Tibial artery (tissue), 4 donors: ENCODE results near the gene NFKBIZ.

Source experiments
- DNase-seq, 2 donors: peaks; one replicate each; pipeline ENCODE4 v3.0.0-alpha.2; 2019
- H3K27ac ChIP-seq, 2 donors: fragments of 200-600 bp; sonication (generic) in 1 of 2; 1 replicate in 1 of 2; 2 replicates in 1 of 2; pipeline ENCODE4 v1.5.1; 2018 to 2019; ENCODE audit warnings: mild to moderate bottlenecking in 1 of 2
- H3K27me3 ChIP-seq, 2 donors: fragments of 200-600 bp; sonication (generic) in 1 of 2; one replicate each; pipeline versions ENCODE4 v1.5.1 to v1.6.0; 2016 to 2019
- H3K36me3 ChIP-seq, 3 donors: fragments of 200-600 bp; sonication (generic) in 2 of 3; one replicate each; pipeline ENCODE4 v1.5.1; 2016 to 2019; ENCODE audit warnings: mild to moderate bottlenecking in 2 of 3
- H3K4me1 ChIP-seq, 4 donors: fragments of 200-600 bp; sonication (generic) in 2 of 4; 1 replicate in 3 of 4; 2 replicates in 1 of 4; pipeline ENCODE4 v1.5.1; 2016 to 2019
- H3K4me3 ChIP-seq, 2 donors: fragments of 200-600 bp; sonication (generic) in 1 of 2; 1 replicate in 1 of 2; 2 replicates in 1 of 2; pipeline ENCODE4 v1.5.1; 2018 to 2019; ENCODE audit warnings: mild to moderate bottlenecking in 2 of 2
- H3K9me3 ChIP-seq, 3 donors: fragments of 200-600 bp; sonication (generic) in 1 of 3; one replicate each; pipeline ENCODE4 v1.5.1; 2016 to 2019
- intact Hi-C: fragments of 100-400 bp; cut with DNase I; formaldehyde crosslinking; loops from one replicate; pipeline ENCODE4 v1.15.0; 2023; ENCODE audit warnings: low total_unique reads
- TF ChIP-seq, protein P1 (sequence below), 2 experiments: fragments of 200-600 bp in 1 of 2; fragments of 450-650 bp in 1 of 2; IDR thresholded peaks; one replicate each; pipeline ENCODE4 v1.5.1; 2017 to 2019; ENCODE audit warnings: antibody characterized with exemption in 2 of 2, mild to moderate bottlenecking in 1 of 2, moderate library complexity in 1 of 2

NFKBIZ gene

DNA sequence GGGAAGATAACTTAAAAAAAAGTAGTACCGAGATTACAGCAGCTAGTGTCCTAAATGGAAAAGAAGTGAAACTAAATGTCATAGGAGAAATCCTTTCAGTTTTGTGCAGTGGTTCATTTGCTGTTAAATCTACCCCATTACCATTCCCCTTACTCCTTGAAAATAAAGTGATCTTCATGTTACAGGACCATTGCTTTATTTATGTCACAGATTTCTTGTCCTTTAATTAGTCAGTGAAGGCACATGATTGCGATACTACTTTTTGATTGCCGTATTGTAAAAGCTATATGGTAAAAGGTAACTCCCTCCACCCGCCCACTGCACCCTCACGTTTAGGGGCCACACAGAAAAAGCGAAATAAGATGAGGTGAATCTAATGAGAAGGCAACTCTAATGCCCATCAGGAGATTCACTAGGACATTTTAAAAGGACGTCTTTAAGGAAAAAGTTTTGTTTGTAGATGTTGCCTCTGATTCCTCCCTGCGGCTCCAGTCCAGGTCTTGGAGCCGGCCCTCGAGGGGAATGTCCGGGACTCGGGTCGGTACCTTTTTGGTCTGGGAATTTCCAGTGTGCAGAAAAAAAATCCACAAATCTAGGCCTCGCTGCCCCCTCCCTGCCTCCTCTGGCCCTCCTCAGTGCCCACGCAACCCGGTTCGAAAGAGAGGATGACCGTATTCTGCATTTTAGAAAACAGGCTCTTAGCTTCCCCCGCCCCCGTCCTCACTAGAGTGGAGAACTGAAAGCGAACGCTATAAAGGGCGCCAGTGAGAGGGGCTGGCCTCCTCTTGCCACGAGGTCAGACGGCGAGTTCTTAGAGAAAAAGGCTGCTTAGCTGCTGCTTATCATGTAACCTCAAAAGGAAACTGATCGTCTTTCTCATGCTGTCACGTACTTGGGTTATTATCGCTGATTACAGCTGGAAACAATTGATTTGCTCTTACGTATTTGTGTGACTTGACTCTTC, 21.8 kb upstream of the NFKBIZ start:
- H3K4me1 ChIP-seq = peaks cover 0 to 58% (median 25%) of the 10 kb centered on the region in 4 donors
- H3K36me3 ChIP-seq = no peaks in the 10 kb centered on the region
- peak overlapping the region; percentile 63 to 66 for H3K4me3 ChIP-seq
- H3K27me3 ChIP-seq = no peaks in the 10 kb centered on the region
- peak; percentile 84 to 87 for DNase-seq
- peak overlapping the region; percentile 84 to 90 for H3K27ac ChIP-seq
- TF ChIP-seq, protein P1, sequence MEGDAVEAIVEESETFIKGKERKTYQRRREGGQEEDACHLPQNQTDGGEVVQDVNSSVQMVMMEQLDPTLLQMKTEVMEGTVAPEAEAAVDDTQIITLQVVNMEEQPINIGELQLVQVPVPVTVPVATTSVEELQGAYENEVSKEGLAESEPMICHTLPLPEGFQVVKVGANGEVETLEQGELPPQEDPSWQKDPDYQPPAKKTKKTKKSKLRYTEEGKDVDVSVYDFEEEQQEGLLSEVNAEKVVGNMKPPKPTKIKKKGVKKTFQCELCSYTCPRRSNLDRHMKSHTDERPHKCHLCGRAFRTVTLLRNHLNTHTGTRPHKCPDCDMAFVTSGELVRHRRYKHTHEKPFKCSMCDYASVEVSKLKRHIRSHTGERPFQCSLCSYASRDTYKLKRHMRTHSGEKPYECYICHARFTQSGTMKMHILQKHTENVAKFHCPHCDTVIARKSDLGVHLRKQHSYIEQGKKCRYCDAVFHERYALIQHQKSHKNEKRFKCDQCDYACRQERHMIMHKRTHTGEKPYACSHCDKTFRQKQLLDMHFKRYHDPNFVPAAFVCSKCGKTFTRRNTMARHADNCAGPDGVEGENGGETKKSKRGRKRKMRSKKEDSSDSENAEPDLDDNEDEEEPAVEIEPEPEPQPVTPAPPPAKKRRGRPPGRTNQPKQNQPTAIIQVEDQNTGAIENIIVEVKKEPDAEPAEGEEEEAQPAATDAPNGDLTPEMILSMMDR (IDR thresholded peaks at IDR 0.05) = no peak
- H3K9me3 ChIP-seq = no peaks in the 10 kb centered on the region
- intact Hi-C loops = no loop called here

DNA sequence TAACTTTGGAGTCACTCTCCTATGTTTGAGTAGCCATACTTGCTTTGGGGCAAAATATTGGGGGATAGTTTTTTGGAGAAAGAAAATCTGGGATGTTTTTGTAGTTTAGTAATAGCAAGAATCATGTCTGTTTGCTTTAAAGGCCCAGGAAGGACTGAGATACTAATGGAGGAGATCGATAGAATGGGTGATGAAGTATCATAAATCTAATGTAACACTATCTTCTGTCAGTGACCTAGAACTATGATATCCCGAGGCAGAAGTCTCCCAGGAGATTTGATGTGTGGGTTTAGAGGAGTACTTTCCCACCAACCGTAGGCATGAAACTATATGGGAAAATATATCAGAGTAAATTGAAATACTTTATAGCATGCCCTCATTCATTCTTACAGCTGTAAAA, 21.0 kb upstream of the NFKBIZ start:
- DNase-seq = no peak
- H3K36me3 ChIP-seq = no peaks in the 10 kb centered on the region
- peak overlapping the region; percentile 84 to 90 for H3K27ac ChIP-seq
- H3K27me3 ChIP-seq = no peaks in the 10 kb centered on the region
- TF ChIP-seq, protein P1 (IDR thresholded peaks at IDR 0.05) = no peak
- H3K9me3 ChIP-seq = no peaks in the 10 kb centered on the region
- intact Hi-C loops = no loop called here
- peak overlapping the region; percentile 63 to 66 for H3K4me3 ChIP-seq
- peaks cover 0 to 58% (median 25%) of the 10 kb centered on the region in 4 donors for H3K4me1 ChIP-seq

DNA sequence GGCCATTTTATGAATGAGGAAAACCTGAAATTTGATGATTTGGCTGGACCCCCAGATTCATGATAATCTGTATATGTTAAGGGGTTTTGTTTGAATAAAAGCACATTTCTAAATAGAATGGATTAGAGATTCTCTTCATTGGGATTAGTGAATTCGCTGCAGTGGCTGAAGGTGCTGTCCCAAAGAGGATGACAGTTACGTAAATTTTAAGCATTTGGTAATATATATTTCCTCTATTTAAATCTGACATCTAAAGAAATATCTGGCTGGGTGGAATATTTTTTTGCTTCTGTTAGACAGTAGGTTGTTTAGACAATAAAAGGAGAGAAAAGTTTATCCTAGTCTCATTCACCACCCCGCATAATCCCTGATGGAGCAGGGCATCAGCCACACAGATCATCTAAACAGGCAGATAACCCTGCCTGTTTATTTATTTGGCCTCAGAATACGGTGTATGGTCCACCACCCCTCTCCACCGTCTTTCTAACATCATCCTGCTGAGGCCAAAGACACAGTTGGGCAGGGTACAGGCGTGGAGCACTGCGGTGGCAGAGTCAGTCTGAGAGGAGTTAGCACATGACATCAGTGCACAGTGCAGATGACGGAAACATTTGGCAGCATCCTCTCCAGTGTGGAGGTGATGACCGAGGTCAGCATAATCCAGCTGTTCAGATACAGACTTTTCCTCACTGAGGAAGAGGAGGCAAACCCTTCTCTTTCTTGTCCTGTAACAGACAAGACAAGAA, 20.4 kb upstream of the NFKBIZ start:
- no peaks in the 10 kb centered on the region for H3K27me3 ChIP-seq
- peak overlapping the region; percentile 84 to 90 for H3K27ac ChIP-seq
- no peaks in the 10 kb centered on the region for H3K9me3 ChIP-seq
- peak overlapping the region; percentile 63 to 66 for H3K4me3 ChIP-seq
- H3K4me1 ChIP-seq = peaks cover 0 to 55% (median 25%) of the 10 kb centered on the region in 4 donors
- H3K36me3 ChIP-seq = no peaks in the 10 kb centered on the region
- TF ChIP-seq, protein P1 (IDR thresholded peaks at IDR 0.05) = no peak
- intact Hi-C loops = no loop called here
- DNase-seq = peak; percentile 68 to 82

DNA sequence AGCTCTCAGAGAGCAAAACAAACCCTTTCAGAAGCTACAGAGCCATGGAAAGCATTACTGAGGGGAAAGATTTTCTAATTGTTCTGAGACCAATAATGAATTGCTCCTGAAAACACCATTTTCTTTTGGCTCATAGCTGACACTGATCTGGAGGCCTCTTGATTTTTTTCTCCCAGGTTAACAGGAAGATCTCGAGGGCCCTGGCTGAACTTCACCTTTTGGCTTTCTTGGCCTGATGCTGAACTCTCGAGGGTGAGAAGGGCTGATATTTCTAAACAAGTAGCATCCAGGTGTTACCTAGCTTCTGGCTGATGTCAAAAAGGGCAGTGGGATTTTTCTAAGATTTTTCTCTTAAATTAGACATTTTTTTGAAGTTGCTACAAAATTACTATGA, 19.9 kb upstream of the NFKBIZ start:
- no peaks in the 10 kb centered on the region for H3K9me3 ChIP-seq
- H3K27ac ChIP-seq = peak overlapping the region; percentile 84 to 90
- TF ChIP-seq, protein P1 (IDR thresholded peaks at IDR 0.05) = no peak
- H3K36me3 ChIP-seq = no peaks in the 10 kb centered on the region
- peak overlapping the region; percentile 63 to 66 for H3K4me3 ChIP-seq
- H3K4me1 ChIP-seq = peaks cover 0 to 50% (median 25%) of the 10 kb centered on the region in 4 donors
- no peak for DNase-seq
- intact Hi-C loops = no loop called here
- no peaks in the 10 kb centered on the region for H3K27me3 ChIP-seq

DNA sequence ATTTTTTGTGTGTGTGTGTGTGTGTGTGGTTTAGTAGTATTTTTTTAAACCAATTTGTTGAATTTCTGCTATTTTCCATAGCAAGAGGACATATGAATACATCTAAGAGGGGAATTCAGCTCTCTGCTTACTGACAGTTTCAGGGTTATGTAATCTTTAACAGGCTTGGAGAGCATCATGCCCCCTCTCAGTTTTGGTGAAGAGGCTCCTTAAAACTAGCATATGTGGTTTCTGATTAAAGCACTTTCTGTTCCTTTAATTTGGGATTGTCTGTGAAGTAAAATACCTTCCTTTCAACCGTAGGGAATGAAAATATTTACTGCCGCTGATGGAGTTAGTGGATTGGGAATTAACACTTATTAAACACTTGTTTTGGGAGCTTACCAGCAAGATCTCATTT, 19.4 kb upstream of the NFKBIZ start:
- H3K4me1 ChIP-seq = peaks cover 0 to 46% (median 25%) of the 10 kb centered on the region in 4 donors
- no peak for DNase-seq
- intact Hi-C loops = no loop called here
- no peaks in the 10 kb centered on the region for H3K9me3 ChIP-seq
- TF ChIP-seq, protein P1 (IDR thresholded peaks at IDR 0.05) = no peak
- H3K27ac ChIP-seq = peak overlapping the region; percentile 84 to 90
- no peaks in the 10 kb centered on the region for H3K27me3 ChIP-seq
- no peak overlapping the region for H3K4me3 ChIP-seq
- no peaks in the 10 kb centered on the region for H3K36me3 ChIP-seq
